HG03025 (cell line): Measurements from ENCODE around the gene PITRM1.
"Not testable (repeated sequence)": the region's sequence is repeated elsewhere in the genome, so short reads cannot be mapped to it uniquely, and the experiment has no call there.

ENCODE experiments used
- ATAC-seq: cut with Tn5 transposase; IDR thresholded peaks from one replicate; pipeline ENCODE4 v1.9.1; 2021; ENCODE audit warnings: mild to moderate bottlenecking, moderate library complexity; ENCODE audit not compliant: unreplicated experiment, low FRiP score

Gene PITRM1

DNA sequence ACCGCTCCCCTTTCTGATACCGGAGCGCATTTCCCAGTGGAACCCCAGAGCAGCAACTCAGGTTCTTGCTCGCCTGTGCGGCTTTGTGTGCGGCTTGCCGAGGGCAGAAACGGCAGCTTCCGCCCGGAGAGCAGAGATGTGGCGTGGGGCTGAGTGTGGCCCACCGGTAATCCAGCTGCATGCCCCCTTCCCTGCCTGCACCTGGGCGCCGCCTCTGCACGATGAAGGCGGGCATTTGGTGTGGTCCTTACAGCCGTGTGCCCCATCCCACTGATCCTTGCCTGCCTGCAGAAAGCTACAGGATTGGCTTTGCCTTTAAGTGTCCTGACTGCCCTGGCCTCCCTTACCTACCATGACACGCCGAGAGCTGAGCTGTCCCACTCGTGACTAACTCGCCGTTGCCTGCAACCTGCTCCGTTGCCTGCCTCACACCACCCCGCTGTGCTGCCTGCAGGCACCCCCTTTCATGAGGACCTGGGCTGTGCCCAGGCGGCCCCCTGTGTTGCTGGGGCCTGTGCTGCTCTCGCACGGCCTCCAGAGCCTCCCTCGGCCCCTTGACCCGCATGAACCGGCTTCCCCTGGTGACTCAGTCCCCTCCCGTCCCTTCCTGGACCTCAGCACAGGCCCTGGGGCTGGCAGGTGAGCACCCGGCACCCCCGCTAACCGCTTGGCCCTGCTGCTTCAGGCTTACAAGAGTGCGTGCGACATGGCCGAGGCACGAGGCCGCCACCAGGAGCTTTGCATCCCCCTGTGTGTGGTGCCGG, 48.0 kb downstream of the PITRM1 start:
- no peak for ATAC-seq

DNA sequence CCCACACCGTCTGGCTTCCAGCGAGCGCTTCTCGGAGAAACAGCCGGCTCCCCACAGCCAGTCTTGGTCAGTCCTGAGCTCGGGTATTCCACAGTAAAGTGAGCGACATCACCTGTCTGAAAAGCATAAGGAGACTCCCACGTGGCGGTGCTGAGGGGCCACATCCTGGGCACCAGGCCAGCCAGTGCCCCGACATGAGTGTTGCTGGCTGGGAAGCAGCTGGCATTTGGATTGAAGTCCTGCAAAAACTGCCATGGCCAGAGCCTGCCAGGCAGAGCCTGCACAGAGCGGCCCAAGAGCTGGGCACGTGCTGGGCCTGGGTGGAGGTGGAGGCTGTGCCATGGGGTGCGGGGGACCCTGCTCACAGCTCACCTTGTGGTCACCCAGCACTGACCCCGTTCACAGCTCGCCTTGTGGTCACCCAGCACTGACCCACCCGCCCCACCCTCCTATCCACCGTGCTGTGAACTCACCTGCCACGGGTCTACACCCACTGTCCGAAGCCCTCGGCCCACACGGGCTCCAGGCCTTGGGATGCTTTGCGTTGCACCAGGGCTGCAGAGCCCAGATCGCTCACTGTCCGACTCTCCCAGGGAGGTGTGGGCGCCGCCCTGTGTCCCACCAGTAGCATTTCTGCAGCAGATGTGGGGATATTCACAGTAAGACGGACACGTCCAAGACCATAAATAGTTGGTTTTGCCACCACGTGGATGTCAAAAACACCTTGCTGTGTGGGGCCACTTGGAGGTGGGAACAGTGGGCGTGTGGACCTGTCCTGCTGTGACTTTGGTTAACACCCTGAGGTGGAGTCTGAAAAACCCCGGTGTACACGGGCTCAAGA, 48.8 kb downstream of the PITRM1 start:
- no peak for ATAC-seq

DNA sequence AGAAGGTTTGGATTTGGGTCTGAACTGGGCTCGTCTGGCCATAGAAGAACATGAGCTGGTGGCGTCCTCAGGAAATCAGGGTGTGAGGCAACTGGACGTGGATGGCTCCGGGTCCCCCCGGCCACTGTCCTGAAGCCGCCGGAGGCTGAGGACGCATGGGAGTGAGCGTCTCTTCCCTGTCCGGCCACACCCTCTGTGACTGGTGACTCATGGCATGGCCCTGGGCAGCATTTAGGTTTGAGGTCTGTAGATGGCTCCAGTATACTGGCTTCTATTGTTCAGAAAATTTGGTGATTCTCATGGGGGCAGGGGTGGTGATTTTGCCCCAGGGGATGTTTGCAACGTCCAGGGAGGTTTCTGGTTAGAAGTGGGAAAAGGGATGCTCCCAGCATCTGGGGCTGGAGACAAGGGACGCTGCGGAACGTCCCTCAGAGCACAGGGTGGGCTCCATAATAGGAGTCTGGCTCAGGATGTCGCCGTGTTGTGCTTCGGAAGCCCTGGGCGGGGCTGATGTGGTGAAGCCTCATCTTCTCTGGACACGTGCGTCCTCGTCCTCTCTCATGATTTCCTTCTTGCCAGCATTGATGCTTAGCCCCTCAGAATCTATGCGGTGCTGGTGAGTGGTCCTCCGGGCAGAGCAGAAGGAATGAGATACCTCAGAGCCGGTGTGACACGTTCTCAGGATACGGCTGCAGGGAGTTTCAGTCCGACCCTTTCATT, 49.9 kb downstream of the PITRM1 start:
- ATAC-seq, result no peak

DNA sequence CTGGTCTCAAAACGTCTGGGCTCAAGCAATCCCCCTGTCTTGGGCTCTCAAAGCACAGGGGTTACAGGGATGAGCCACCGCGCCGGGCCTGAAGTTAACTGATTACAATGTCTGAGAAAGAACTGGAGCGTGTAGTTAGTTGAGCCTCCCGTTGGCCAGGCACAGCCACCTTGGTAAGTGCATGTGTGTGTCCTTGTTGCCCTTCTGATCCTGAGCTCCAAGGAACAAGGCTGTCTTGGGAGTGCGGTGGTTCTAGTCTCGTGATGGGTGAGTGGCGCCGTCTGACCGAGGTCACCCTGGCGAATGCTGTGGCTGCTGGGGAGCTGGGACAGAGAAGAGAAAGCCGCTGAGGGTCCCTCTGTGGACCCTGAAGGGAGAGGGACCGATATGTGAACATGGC, 50.5 kb downstream of the PITRM1 start:
- ATAC-seq, result no peak

DNA sequence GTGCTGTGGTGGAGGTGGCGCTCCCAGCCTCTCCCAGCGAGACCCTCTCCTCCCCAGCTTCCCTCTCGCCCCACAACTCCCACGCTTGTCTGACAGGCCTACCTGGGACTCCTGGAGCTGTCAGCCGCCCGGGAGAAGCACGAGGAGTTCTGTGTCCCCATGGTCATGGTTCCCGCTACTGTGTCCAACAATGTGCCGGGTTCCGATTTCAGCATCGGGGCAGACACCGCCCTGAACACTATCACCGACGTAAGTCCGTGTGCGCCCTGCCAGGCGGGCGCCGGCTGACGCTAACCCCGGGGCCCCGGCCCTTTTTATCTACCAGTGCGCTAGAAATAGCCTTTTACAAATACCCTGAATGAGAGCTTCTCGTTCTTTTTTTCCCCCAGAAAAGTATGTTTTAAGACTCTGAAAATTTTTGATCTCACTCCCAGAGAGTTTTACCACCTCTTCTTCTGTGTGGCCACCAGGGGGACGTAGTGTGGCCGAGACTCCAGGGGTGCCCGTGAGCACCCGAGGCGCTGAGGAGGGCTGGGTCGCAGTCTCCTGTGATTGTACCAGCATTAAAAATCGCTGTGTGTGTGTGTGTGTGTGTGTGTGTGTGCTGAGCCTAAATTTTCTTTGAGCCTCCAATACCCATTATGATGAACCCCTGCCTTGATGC, 52.7 kb downstream of the PITRM1 start:
- ATAC-seq, result no peak

DNA sequence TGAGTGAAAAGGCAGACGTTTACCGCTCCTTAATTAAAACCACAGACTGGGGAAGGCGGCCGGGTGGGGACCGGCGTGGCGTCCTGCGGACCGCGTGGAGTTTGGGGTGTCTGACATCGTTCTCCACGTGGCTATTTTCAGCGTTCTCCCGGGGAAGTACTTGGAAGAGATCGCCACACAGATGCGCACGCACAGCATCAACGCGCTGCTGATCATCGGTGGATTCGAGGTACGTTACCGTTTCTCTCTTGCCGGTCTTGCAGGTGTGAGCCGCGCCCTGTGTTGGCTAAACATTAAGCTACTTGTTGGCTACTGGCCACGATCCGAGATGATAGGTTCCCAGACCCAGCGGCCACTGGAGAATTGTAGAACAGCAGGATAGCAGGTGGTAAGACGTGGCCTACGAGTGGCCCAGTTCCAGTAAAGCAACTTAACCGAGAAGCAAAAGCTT, 53.9 kb downstream of the PITRM1 start:
- no peak for ATAC-seq

DNA sequence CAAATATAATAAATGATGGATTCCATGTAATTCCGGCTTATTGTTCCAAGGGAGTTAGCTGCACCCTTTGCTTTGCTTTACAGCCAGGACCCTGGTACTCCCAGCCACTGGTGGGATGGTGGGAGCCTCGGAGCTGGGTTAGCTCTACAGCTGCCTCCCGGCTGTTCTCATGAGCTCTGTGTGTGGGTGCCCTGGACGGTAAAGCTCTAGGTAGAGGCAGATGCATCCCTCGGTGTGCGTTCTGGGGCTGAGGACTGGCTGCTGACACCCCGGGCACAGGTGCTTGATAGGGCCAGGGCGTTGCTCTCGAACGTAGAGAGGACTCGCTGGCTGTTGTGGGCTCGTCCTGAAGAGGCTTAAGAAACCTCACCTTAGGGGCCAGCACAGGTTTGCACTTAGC, 55.1 kb downstream of the PITRM1 start:
- no peak for ATAC-seq

DNA sequence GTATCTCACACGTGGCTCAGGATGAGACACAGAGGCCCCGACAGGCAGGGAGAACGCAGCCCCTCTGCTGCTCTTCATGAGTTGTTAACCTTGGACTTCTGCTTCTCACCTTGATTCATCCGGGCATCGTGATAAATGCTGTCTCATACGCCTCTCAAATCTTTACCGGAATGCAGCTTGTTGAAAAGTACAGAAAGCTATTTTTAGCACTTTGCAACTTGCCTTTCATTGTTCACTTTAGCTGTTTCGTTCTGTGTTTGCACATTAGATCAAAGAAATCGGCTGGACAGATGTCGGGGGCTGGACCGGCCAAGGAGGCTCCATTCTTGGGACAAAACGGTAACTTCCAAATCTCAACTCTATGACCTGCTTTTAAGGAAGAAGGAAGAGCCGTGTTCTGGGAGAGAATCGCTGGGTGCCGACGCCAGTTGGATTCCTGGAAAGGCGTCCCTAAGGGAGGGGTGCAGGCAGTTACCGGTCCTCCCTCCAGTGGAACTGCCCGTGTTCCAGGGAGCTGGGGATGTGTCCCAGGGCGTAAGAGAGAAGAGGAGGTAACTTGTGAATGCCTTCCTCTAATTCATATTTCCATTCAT, 56.0 kb downstream of the PITRM1 start:
- ATAC-seq, result no peak

DNA sequence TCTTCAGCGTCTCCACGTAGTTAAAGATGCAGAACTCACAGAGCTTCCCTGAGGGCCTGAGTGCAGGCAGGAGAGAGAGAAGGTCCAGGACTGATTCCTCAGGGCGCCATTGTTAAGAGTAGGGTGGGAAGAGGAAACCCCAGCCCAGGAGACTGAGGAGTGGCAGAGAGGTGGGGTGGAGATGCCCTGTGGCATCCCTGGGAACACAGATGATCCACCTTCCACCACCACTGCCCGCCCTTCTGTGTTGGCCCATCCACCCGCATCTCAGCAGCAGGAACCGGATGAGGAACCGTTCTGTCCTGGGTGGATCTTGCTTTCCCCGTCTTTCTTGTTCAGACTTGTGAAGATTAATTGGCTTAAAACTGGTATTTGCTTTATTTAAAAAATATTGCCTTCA, 56.9 kb downstream of the PITRM1 start:
- ATAC-seq, result no peak

DNA sequence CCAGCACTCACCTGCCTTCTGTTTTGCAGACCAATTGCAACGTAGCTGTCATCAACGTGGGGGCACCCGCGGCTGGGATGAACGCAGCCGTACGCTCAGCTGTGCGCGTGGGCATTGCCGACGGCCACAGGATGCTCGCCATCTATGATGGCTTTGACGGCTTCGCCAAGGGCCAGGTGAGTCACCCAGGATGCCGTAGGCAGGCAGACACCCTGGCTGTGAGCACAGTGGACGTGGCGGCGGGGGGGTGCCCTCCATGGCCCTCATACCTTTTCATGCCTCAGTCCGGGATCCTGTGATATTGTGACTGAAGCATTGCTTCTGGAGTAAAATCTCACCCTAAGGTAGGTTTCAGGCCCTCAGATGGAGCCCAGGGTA, 59.2 kb downstream of the PITRM1 start:
- no peak for ATAC-seq

DNA sequence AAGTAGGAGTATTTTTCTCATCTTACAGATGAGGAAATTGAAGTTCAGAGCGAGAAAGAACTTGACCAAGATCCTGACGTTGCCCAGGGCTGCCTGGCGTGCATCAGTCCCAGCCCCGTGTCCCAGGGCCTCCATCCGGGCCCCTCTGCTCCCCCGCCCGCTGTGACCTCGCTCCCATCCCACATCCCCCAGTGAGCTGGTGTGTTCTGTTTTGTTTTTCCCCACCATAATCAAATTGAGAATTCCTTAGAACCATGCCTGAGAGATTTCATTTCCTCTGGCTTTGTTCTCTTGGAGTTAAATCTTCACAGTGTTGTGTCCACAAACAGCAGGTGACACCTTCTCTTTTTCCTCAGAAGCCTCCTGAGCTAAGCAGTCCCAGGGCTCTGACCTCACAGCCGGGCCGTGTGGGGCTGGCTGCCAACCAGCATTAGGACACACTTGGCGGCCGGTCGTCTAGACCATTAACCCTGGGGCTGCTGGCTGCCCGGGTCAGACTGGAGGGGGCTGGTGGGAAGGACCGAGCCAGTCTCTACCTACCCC, 60.9 kb downstream of the PITRM1 start:
- no peak for ATAC-seq

DNA sequence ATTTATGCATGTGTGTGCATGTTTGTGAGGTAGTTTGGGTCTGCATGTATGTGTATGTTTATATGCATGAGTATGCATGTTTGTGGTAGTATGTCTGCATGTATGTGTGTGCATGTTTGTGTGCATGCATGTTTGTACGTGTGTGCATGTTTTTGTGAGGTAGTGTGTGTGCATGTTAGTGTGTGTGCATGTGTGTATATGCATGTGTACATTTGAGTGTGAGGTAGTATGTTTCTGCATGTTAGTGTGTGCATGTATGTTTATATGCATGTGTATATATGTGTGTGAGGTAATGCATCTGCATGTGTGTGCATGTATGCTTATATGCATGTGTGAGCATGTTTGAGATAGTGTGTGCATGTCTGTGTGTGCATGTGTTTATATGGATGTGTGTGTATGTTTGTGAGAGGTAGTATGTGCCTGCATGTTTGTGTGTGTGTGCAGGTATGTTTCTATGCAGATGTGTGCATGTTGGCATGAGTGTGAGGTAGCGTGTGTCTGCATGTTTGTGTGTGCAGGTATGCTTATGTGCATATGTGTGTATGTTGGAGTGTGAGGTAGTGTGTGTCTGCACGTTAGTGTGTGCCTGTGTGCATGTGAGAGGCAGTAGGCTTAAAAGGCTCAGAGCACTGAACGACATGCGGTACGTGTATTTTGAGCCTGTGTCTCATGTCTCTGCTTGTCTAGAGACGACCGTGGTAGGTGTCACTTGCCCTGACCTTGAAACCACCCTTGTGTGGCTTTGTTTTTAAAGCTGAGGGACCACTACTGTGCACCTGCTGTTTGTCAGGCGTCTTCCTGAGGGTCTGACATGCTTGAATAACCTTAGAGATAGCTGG, 61.6 kb downstream of the PITRM1 start:
- no peak for ATAC-seq

DNA sequence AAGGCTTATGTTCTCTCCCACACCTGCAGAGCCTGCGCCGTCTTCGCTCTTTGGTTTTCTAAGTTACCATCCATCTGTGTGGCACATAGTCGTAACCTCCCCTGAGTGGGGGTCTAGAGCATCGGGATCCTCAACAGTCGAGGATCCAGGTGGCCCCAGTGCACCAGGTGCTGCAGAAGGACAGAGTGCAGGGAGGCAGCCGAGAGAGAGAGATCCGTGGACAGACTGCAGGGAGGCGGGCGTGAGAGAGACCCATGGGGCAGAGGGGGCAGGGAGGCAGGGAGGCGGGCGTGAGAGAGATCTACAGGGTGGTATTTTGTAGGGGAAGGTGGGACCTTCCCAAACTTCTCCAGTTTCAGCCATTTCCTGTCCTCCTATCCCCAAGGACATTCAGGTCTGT, 62.9 kb downstream of the PITRM1 start:
- ATAC-seq, result no peak

DNA sequence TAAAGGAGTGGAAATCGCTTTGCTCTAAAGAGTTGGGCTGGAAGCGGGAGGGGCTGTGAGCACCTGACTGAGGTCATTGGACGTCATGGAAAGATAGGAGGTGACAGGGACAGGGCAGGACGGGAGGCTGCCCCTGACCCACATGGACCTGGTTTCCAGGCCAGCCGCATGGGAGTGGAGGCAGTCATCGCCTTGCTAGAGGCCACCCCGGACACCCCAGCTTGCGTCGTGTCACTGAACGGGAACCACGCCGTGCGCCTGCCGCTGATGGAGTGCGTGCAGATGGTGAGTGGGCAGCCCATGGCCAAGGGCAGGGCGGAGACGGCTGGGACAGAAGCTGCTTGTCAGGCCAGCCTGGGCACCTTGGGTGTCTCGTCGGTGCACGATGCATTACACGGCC, 63.4 kb downstream of the PITRM1 start:
- ATAC-seq, result no peak

DNA sequence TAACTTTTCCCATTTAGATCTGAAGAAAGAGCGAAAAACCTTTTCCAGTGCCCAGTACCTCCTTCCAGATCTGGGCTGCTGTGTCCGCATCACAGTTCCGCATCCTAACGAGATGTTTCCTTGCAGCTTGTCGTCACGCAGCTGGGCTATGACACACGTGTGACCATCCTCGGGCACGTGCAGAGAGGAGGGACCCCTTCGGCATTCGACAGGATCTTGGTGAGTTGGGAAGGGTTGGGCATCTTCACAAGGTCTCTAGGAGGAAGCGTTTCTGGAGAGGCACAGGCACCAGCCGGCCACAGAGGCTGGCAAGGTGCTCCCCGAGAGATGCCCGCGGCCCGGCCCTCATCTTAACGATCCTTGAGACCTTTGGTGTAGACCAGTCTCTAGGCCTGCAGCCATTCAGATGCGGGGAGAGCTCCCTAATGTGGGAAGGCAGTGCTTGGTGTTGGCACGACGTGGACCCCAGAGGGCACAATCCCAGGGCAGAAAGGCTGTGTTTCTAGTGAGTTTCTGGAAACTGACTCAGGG, 63.9 kb downstream of the PITRM1 start:
- no peak for ATAC-seq

DNA sequence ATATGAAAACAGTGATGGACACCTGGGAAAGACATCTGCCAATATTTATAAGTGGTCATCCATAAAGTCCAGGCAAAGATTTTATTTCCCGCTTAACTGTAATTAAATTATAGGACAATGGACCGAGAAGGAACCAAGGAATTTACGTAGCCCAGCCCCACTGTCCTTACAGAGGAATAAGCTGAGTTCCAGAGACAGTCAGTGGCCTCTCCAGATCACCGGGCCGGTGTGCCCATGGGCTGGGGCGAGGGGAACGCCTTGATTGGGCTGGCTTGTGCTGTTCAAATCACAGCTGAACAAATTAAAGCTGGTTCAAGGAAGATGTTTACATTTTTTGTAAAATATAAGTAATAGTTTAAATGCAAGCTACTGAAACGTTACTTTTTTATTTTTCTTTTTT, 64.5 kb downstream of the PITRM1 start:
- no peak for ATAC-seq

DNA sequence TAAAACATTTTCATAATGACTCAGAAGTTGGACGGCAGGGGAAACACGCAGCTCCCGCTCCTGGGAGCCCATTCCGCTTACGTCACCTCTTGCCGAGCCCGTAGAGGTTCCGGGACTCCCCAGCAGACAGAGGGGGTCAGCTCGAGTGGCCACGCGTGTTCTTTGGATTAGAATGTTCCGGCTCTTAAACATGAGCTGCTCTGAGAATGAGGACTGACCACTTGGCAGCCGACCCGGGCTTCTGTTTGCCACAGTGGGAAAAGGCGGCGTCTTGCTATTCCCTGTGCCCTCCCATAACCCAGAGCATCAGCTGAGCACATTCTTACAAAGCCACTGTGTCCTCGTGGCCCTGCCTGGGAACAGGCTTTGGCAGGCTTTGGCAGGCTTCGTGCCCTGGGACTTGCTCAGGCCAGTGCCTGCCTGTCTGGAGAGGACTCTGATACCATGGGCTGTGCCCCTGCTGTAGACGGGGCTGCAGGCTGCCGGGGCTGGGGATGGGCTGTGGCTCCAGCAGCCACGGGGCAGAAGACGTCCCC, 65.1 kb downstream of the PITRM1 start:
- no peak for ATAC-seq

DNA sequence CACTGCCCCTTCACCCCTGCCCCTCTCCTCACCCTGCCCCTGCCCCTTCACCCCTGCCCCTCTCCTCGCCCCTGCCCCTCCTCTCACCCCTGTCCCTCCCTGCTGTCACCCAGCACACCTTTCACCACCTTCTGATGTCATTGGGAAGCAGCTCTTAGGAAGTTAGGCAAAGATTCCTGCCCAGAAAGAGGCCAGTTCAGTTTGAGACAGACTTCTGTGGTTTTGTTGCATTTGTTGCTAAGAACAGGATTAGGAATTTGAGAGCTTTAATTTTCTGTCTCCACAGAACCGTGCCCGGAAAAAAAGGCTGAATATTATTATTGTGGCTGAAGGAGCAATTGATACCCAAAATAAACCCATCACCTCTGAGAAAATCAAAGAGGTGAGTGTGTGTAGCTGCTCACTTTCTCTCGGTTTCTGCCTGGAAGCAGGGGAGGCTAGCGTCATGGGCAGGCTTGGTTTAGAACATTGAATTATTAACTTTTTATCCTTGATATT, 65.6 kb downstream of the PITRM1 start:
- no peak for ATAC-seq

DNA sequence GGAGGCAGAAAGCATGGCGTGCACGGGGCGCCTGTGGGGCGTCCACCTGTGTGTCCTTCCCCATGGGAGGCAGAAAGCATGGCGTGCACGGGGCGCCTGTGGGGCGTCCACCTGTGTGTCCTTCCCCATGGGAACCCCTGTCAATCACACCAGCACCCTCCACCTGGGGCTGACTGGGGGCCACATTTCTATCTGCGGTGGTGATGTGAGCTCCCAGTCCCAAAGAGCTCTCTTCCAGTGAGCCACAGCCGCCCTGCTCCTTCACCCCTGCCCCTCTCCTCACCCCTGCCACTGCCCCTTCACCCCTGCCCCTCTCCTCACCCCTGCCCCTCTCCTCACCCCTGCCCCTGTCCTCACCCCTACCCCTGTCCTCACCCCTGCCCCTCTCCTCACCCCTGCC, 66.3 kb downstream of the PITRM1 start:
- ATAC-seq, result not testable (repeated sequence)
